ENCODE results near the gene GALNT9. TPM values are rescaled to one million over a fixed set of nuclear protein-coding genes. Genes with fewer than 3 reads are reported as not detected.
A peak's percentile ranks its signal among the peaks of the same experiment; 100 is the strongest.
"Not testable (repeated sequence)": the region's sequence is repeated elsewhere in the genome, so short reads cannot be mapped to it uniquely, and the experiment has no call there.

GALNT9 gene
- total and polyA plus RNA-seq, 5 donors from 2014 or later = 0.37 to 0.69 (median 0.64) TPM; not detected in 2

GRCh38 chr12:132247718-132248452 lies 81.5 kb downstream of the GALNT9 start:
- Mint-ChIP-seq H3K27ac (no peak overlapping the region), H3K4me3 (no peak overlapping the region), H3K4me1 (peaks cover 0 to 3% (median 1%) of the 10 kb centered on the region in 4 donors), H3K27me3 (no peaks in the 10 kb centered on the region), H3K36me3 (no peaks in the 10 kb centered on the region), H3K9me3 (no peaks in the 10 kb centered on the region)
- Histone ChIP-seq H3K36me3 (ENCODE audit: control insufficient read depth, insufficient read depth, low read length) (no peaks in the 10 kb centered on the region), H3K4me3 (ENCODE audit: low read depth, low read length) (no peak overlapping the region), H3K9me3 (ENCODE audit: control insufficient read depth in 2 of 2, low read length in 2 of 2) (no peaks in the 10 kb centered on the region), H3K27ac (ENCODE audit: insufficient read depth, low read length, poor library complexity, severe bottlenecking) (no peak overlapping the region), H3K4me1 (ENCODE audit: control insufficient read depth, insufficient read depth, low read length, poor library complexity, severe bottlenecking) (no peaks in the 10 kb centered on the region), H3K27me3 (ENCODE audit: control insufficient read depth, insufficient read depth, low read length) (no peaks in the 10 kb centered on the region)
- no peak for DNase-seq
- no peak for ATAC-seq (ENCODE audit: low read depth in 2 of 2)

- ATAC-seq (ENCODE audit: low read depth in 2 of 2) = no peak
- H3K27me3 Mint-ChIP-seq = no peaks in the 10 kb centered on the region
- H3K27ac Mint-ChIP-seq = no peak overlapping the region
- H3K4me1 Mint-ChIP-seq = peaks cover 0 to 3% (median 1%) of the 10 kb centered on the region in 4 donors
- H3K36me3 Mint-ChIP-seq = no peaks in the 10 kb centered on the region
- H3K4me3 ChIP-seq (ENCODE audit: low read depth, low read length) = no peak overlapping the region
- no peak overlapping the region for H3K27ac ChIP-seq (ENCODE audit: insufficient read depth, low read length, poor library complexity, severe bottlenecking)
- H3K27me3 ChIP-seq (ENCODE audit: control insufficient read depth, insufficient read depth, low read length) = no peaks in the 10 kb centered on the region
- DNase-seq = no peak
- no peaks in the 10 kb centered on the region for H3K4me1 ChIP-seq (ENCODE audit: control insufficient read depth, insufficient read depth, low read length, poor library complexity, severe bottlenecking)
- H3K4me3 Mint-ChIP-seq = no peak overlapping the region
- H3K9me3 Mint-ChIP-seq = no peaks in the 10 kb centered on the region
- no peaks in the 10 kb centered on the region for H3K36me3 ChIP-seq (ENCODE audit: control insufficient read depth, insufficient read depth, low read length)
- H3K9me3 ChIP-seq (ENCODE audit: control insufficient read depth in 2 of 2, low read length in 2 of 2) = no peaks in the 10 kb centered on the region
Measured at GRCh38 chr12:132246997-132247717, 82.2 kb downstream of the GALNT9 start.

- Mint-ChIP-seq H3K27ac (no peak overlapping the region), H3K27me3 (no peaks in the 10 kb centered on the region), H3K9me3 (no peaks in the 10 kb centered on the region), H3K4me3 (no peak overlapping the region), H3K36me3 (no peaks in the 10 kb centered on the region), H3K4me1 (peaks cover 0 to 3% (median 1%) of the 10 kb centered on the region in 4 donors)
- Histone ChIP-seq H3K36me3 (ENCODE audit: control insufficient read depth, insufficient read depth, low read length) (no peaks in the 10 kb centered on the region), H3K27me3 (ENCODE audit: control insufficient read depth, insufficient read depth, low read length) (no peaks in the 10 kb centered on the region), H3K9me3 (ENCODE audit: control insufficient read depth in 2 of 2, low read length in 2 of 2) (no peaks in the 10 kb centered on the region), H3K4me1 (ENCODE audit: control insufficient read depth, insufficient read depth, low read length, poor library complexity, severe bottlenecking) (no peaks in the 10 kb centered on the region), H3K4me3 (ENCODE audit: low read depth, low read length) (no peak overlapping the region), H3K27ac (ENCODE audit: insufficient read depth, low read length, poor library complexity, severe bottlenecking) (no peak overlapping the region)
- ATAC-seq (ENCODE audit: low read depth in 2 of 2) = no peak
- no peak for DNase-seq
Measured at GRCh38 chr12:132245521-132246101, 83.8 kb downstream of the GALNT9 start.

GRCh38 chr12:132244724-132245295 lies 84.6 kb downstream of the GALNT9 start:
- Histone ChIP-seq H3K9me3 (ENCODE audit: control insufficient read depth in 2 of 2, low read length in 2 of 2) (no peaks in the 10 kb centered on the region), H3K27ac (ENCODE audit: insufficient read depth, low read length, poor library complexity, severe bottlenecking) (no peak overlapping the region), H3K27me3 (ENCODE audit: control insufficient read depth, insufficient read depth, low read length) (no peaks in the 10 kb centered on the region), H3K36me3 (ENCODE audit: control insufficient read depth, insufficient read depth, low read length) (no peaks in the 10 kb centered on the region), H3K4me3 (ENCODE audit: low read depth, low read length) (no peak overlapping the region), H3K4me1 (ENCODE audit: control insufficient read depth, insufficient read depth, low read length, poor library complexity, severe bottlenecking) (no peaks in the 10 kb centered on the region)
- no peaks in the 10 kb centered on the region for H3K36me3 Mint-ChIP-seq
- H3K9me3 Mint-ChIP-seq = no peaks in the 10 kb centered on the region
- H3K27me3 Mint-ChIP-seq = no peaks in the 10 kb centered on the region
- H3K27ac Mint-ChIP-seq = no peak overlapping the region
- H3K4me1 Mint-ChIP-seq = peaks cover 0 to 3% (median 1%) of the 10 kb centered on the region in 4 donors
- ATAC-seq (ENCODE audit: low read depth in 2 of 2) (no peak), DNase-seq (no peak)
- H3K4me3 Mint-ChIP-seq = no peak overlapping the region

GRCh38 chr12:132243596-132244310 lies 85.6 kb downstream of the GALNT9 start:
- H3K9me3 Mint-ChIP-seq = peaks cover 0 to 1% (median 0%) of the 10 kb centered on the region in 7 donors
- H3K36me3 Mint-ChIP-seq = no peaks in the 10 kb centered on the region
- H3K4me3 Mint-ChIP-seq = peak overlapping the region in 2 of 4 donors; percentile 29 to 47
- no peak overlapping the region for H3K27ac ChIP-seq (ENCODE audit: insufficient read depth, low read length, poor library complexity, severe bottlenecking)
- H3K4me1 ChIP-seq (ENCODE audit: control insufficient read depth, insufficient read depth, low read length, poor library complexity, severe bottlenecking) = no peaks in the 10 kb centered on the region
- no peaks in the 10 kb centered on the region for H3K9me3 ChIP-seq (ENCODE audit: control insufficient read depth in 2 of 2, low read length in 2 of 2)
- no peaks in the 10 kb centered on the region for H3K27me3 Mint-ChIP-seq
- ATAC-seq (ENCODE audit: low read depth in 2 of 2) = no peak
- H3K36me3 ChIP-seq (ENCODE audit: control insufficient read depth, insufficient read depth, low read length) = no peaks in the 10 kb centered on the region
- H3K27me3 ChIP-seq (ENCODE audit: control insufficient read depth, insufficient read depth, low read length) = no peaks in the 10 kb centered on the region
- peak overlapping the region in 1 of 3 donors; percentile 74 for H3K27ac Mint-ChIP-seq
- H3K4me3 ChIP-seq (ENCODE audit: low read depth, low read length) = no peak overlapping the region
- peaks cover 0 to 4% (median 2%) of the 10 kb centered on the region in 4 donors for H3K4me1 Mint-ChIP-seq
- DNase-seq = no peak

- H3K36me3 ChIP-seq (ENCODE audit: control insufficient read depth, insufficient read depth, low read length); H3K36me3 Mint-ChIP-seq; H3K4me1 ChIP-seq (ENCODE audit: control insufficient read depth, insufficient read depth, low read length, poor library complexity, severe bottlenecking); H3K4me1 Mint-ChIP-seq; H3K27me3 Mint-ChIP-seq; H3K27ac Mint-ChIP-seq; H3K9me3 ChIP-seq (ENCODE audit: control insufficient read depth in 2 of 2, low read length in 2 of 2); H3K9me3 Mint-ChIP-seq; H3K27ac ChIP-seq (ENCODE audit: insufficient read depth, low read length, poor library complexity, severe bottlenecking); H3K27me3 ChIP-seq (ENCODE audit: control insufficient read depth, insufficient read depth, low read length); ATAC-seq (ENCODE audit: low read depth in 2 of 2); H3K4me3 ChIP-seq (ENCODE audit: low read depth, low read length); DNase-seq: not testable (repeated sequence)
- H3K4me3 Mint-ChIP-seq = peak overlapping the region in 1 of 4 donors; percentile 29
Measured at GRCh38 chr12:132243171-132243570, 86.2 kb downstream of the GALNT9 start.

GRCh38 chr12:132240669-132241007 lies 88.8 kb downstream of the GALNT9 start:
- not testable (repeated sequence) for H3K4me1 ChIP-seq (ENCODE audit: control insufficient read depth, insufficient read depth, low read length, poor library complexity, severe bottlenecking); H3K9me3 Mint-ChIP-seq; H3K9me3 ChIP-seq (ENCODE audit: control insufficient read depth in 2 of 2, low read length in 2 of 2); H3K27ac Mint-ChIP-seq; H3K4me1 Mint-ChIP-seq; H3K4me3 Mint-ChIP-seq; H3K36me3 Mint-ChIP-seq; ATAC-seq (ENCODE audit: low read depth in 2 of 2); H3K36me3 ChIP-seq (ENCODE audit: control insufficient read depth, insufficient read depth, low read length); H3K27me3 Mint-ChIP-seq; H3K27me3 ChIP-seq (ENCODE audit: control insufficient read depth, insufficient read depth, low read length); DNase-seq; H3K27ac ChIP-seq (ENCODE audit: insufficient read depth, low read length, poor library complexity, severe bottlenecking); H3K4me3 ChIP-seq (ENCODE audit: low read depth, low read length)
